ENCODE results near the gene POLRMT. TPM values are rescaled to one million over a fixed set of nuclear protein-coding genes. Genes with fewer than 3 reads are reported as not detected.

POLRMT gene
- total and polyA plus RNA-seq, 4 donors, result 10.1 to 76.6 (median 26.6) TPM

GRCh38 chr19:651991-652390, 18.7 kb upstream of the POLRMT start:
- H3K27ac ChIP-seq (ENCODE audit: low read depth in 1 of 2, low read length in 2 of 2), result no peak overlapping the region
- no peak for ATAC-seq (ENCODE audit: low FRiP score)
- no peaks in the 10 kb centered on the region for H3K4me1 ChIP-seq (ENCODE audit: control insufficient read depth in 1 of 2, insufficient read depth in 2 of 2, low read length in 2 of 2)
- H3K9me3 ChIP-seq (ENCODE audit: control insufficient read depth, low read length), result no peaks in the 10 kb centered on the region
- no peak for DNase-seq
- intact Hi-C loops (cut with DNase I), result no loop called here
- H3K36me3 ChIP-seq (ENCODE audit: control insufficient read depth in 1 of 2, insufficient read depth in 2 of 2, low read length in 1 of 2), result peaks cover 0 to 2% of the 10 kb centered on the region in 2 donors
- no peaks in the 10 kb centered on the region for H3K27me3 ChIP-seq (ENCODE audit: control insufficient read depth in 1 of 2, insufficient read depth in 2 of 2, low read length in 1 of 2)
- WGBS, 2 donors, result 88 to 89% methylated on average over 23 to 24 of the region's 24 CpGs
- no peak overlapping the region for H3K4me3 ChIP-seq (ENCODE audit: low read length in 2 of 2)

GRCh38 chr19:651114-651818, 17.9 kb upstream of the POLRMT start:
- Histone ChIP-seq H3K27me3 (ENCODE audit: control insufficient read depth in 1 of 2, insufficient read depth in 2 of 2, low read length in 1 of 2) (no peaks in the 10 kb centered on the region), H3K36me3 (ENCODE audit: control insufficient read depth in 1 of 2, insufficient read depth in 2 of 2, low read length in 1 of 2) (peaks cover 1 to 4% of the 10 kb centered on the region in 2 donors), H3K9me3 (ENCODE audit: control insufficient read depth, low read length) (no peaks in the 10 kb centered on the region), H3K4me3 (ENCODE audit: low read length in 2 of 2) (no peak overlapping the region), H3K4me1 (ENCODE audit: control insufficient read depth in 1 of 2, insufficient read depth in 2 of 2, low read length in 2 of 2) (no peaks in the 10 kb centered on the region), H3K27ac (ENCODE audit: low read depth in 1 of 2, low read length in 2 of 2) (no peak overlapping the region)
- intact Hi-C loops (cut with DNase I), result no loop called here
- 91 to 94% methylated on average over 52 to 58 of the region's 58 CpGs for WGBS, 2 donors
- DNase-seq (no peak), ATAC-seq (ENCODE audit: low FRiP score) (no peak)

GRCh38 chr19:650121-650520, 16.8 kb upstream of the POLRMT start:
- intact Hi-C loops (cut with DNase I), result no loop called here
- ATAC-seq (ENCODE audit: low FRiP score) (no peak), DNase-seq (no peak)
- peaks cover 4 to 5% of the 10 kb centered on the region in 2 donors for H3K36me3 ChIP-seq (ENCODE audit: control insufficient read depth in 1 of 2, insufficient read depth in 2 of 2, low read length in 1 of 2)
- no peaks in the 10 kb centered on the region for H3K27me3 ChIP-seq (ENCODE audit: control insufficient read depth in 1 of 2, insufficient read depth in 2 of 2, low read length in 1 of 2)
- H3K9me3 ChIP-seq (ENCODE audit: control insufficient read depth, low read length), result no peaks in the 10 kb centered on the region
- H3K4me1 ChIP-seq (ENCODE audit: control insufficient read depth in 1 of 2, insufficient read depth in 2 of 2, low read length in 2 of 2), result no peaks in the 10 kb centered on the region
- WGBS, 2 donors, result 78 to 83% methylated on average over 11 of the region's 11 CpGs
- H3K27ac ChIP-seq (ENCODE audit: low read depth in 1 of 2, low read length in 2 of 2), result no peak overlapping the region
- H3K4me3 ChIP-seq (ENCODE audit: low read length in 2 of 2), result no peak overlapping the region

GRCh38 chr19:648904-649801, 15.8 kb upstream of the POLRMT start:
- no peak overlapping the region for H3K27ac ChIP-seq (ENCODE audit: low read depth in 1 of 2, low read length in 2 of 2)
- no peaks in the 10 kb centered on the region for H3K27me3 ChIP-seq (ENCODE audit: control insufficient read depth in 1 of 2, insufficient read depth in 2 of 2, low read length in 1 of 2)
- 90 to 92% methylated on average over 49 to 53 of the region's 53 CpGs for WGBS, 2 donors
- peaks cover 4 to 5% of the 10 kb centered on the region in 2 donors for H3K36me3 ChIP-seq (ENCODE audit: control insufficient read depth in 1 of 2, insufficient read depth in 2 of 2, low read length in 1 of 2)
- no peaks in the 10 kb centered on the region for H3K4me1 ChIP-seq (ENCODE audit: control insufficient read depth in 1 of 2, insufficient read depth in 2 of 2, low read length in 2 of 2)
- no peak overlapping the region for H3K4me3 ChIP-seq (ENCODE audit: low read length in 2 of 2)
- DNase-seq, result no peak
- ATAC-seq (ENCODE audit: low FRiP score), result no peak
- intact Hi-C loops (cut with DNase I), result no loop called here
- no peaks in the 10 kb centered on the region for H3K9me3 ChIP-seq (ENCODE audit: control insufficient read depth, low read length)

GRCh38 chr19:648305-648704, 15.0 kb upstream of the POLRMT start:
- Histone ChIP-seq H3K9me3 (ENCODE audit: control insufficient read depth, low read length) (no peaks in the 10 kb centered on the region), H3K27me3 (ENCODE audit: control insufficient read depth in 1 of 2, insufficient read depth in 2 of 2, low read length in 1 of 2) (no peaks in the 10 kb centered on the region), H3K27ac (ENCODE audit: low read depth in 1 of 2, low read length in 2 of 2) (no peak overlapping the region), H3K4me1 (ENCODE audit: control insufficient read depth in 1 of 2, insufficient read depth in 2 of 2, low read length in 2 of 2) (no peaks in the 10 kb centered on the region), H3K36me3 (ENCODE audit: control insufficient read depth in 1 of 2, insufficient read depth in 2 of 2, low read length in 1 of 2) (peaks cover 4 to 5% of the 10 kb centered on the region in 2 donors), H3K4me3 (ENCODE audit: low read length in 2 of 2) (no peak overlapping the region)
- DNase-seq, result no peak
- 93% methylated on average over 29 of the region's 29 CpGs for WGBS, 2 donors
- ATAC-seq (ENCODE audit: low FRiP score), result no peak
- intact Hi-C loops (cut with DNase I), result no loop called here

GRCh38 chr19:647566-648284, 14.4 kb upstream of the POLRMT start:
- 91 to 92% methylated on average over 50 to 52 of the region's 52 CpGs for WGBS, 2 donors
- Histone ChIP-seq H3K9me3 (ENCODE audit: control insufficient read depth, low read length) (no peaks in the 10 kb centered on the region), H3K27me3 (ENCODE audit: control insufficient read depth in 1 of 2, insufficient read depth in 2 of 2, low read length in 1 of 2) (no peaks in the 10 kb centered on the region), H3K4me3 (ENCODE audit: low read length in 2 of 2) (no peak overlapping the region), H3K4me1 (ENCODE audit: control insufficient read depth in 1 of 2, insufficient read depth in 2 of 2, low read length in 2 of 2) (no peaks in the 10 kb centered on the region), H3K36me3 (ENCODE audit: control insufficient read depth in 1 of 2, insufficient read depth in 2 of 2, low read length in 1 of 2) (peaks cover 4 to 5% of the 10 kb centered on the region in 2 donors), H3K27ac (ENCODE audit: low read depth in 1 of 2, low read length in 2 of 2) (no peak overlapping the region)
- ATAC-seq (ENCODE audit: low FRiP score), result no peak
- intact Hi-C loops (cut with DNase I), result no loop called here
- no peak for DNase-seq

GRCh38 chr19:646779-647565, 13.6 kb upstream of the POLRMT start:
- ATAC-seq (ENCODE audit: low FRiP score) (no peak), DNase-seq (no peak)
- no peaks in the 10 kb centered on the region for H3K9me3 ChIP-seq (ENCODE audit: control insufficient read depth, low read length)
- H3K4me1 ChIP-seq (ENCODE audit: control insufficient read depth in 1 of 2, insufficient read depth in 2 of 2, low read length in 2 of 2), result no peaks in the 10 kb centered on the region
- H3K27me3 ChIP-seq (ENCODE audit: control insufficient read depth in 1 of 2, insufficient read depth in 2 of 2, low read length in 1 of 2), result no peaks in the 10 kb centered on the region
- no peak overlapping the region for H3K27ac ChIP-seq (ENCODE audit: low read depth in 1 of 2, low read length in 2 of 2)
- intact Hi-C loops (cut with DNase I), result no loop called here
- 93% methylated on average over 48 of the region's 48 CpGs for WGBS, 2 donors
- H3K4me3 ChIP-seq (ENCODE audit: low read length in 2 of 2), result no peak overlapping the region
- H3K36me3 ChIP-seq (ENCODE audit: control insufficient read depth in 1 of 2, insufficient read depth in 2 of 2, low read length in 1 of 2), result peaks cover 4 to 5% of the 10 kb centered on the region in 2 donors
